Activated CD4-positive, alpha-beta T cell treated with anti-CD3 and anti-CD28 coated beads, Interleukin-2, amount 50 U/mL, for 4 hours (primary cell): ENCODE data around the gene FMO5.
"Not testable (repeated sequence)": the region's sequence is repeated elsewhere in the genome, so short reads cannot be mapped to it uniquely, and the experiment has no call there.

ENCODE experiments used
- DNase-seq, 2 experiments: peaks; one replicate each; pipeline ENCODE4 v3.0.0-alpha.2; 2020

FMO5 gene

GRCh38 chr1:147225193-147225730, at the start of gene FMO5:
TSS of gene FMO5 (minus strand) at chr1:147225339. CDS start at chr1:147225029, 310 bp downstream.
- peak; percentile 27 to 30 for DNase-seq

- peak in 1 of 2 experiments; percentile 0 for DNase-seq
These were observed 48.5 kb upstream of the FMO5 start for GRCh38 chr1:147273409-147274336.

- no peak for DNase-seq
These were observed 46.9 kb upstream of the FMO5 start for GRCh38 chr1:147272042-147272441.

- no peak for DNase-seq
These were observed 45.6 kb upstream of the FMO5 start for GRCh38 chr1:147270721-147271120.

- no peak for DNase-seq
These were observed 42.6 kb upstream of the FMO5 start for GRCh38 chr1:147267711-147268110.

- no peak for DNase-seq
These were observed 41.2 kb upstream of the FMO5 start for GRCh38 chr1:147266381-147266780.

- DNase-seq = no peak
These were observed 39.1 kb upstream of the FMO5 start for GRCh38 chr1:147264158-147264768.

GRCh38 chr1:147260956-147261355, 35.8 kb upstream of the FMO5 start:
- no peak for DNase-seq

GRCh38 chr1:147252540-147252939, 27.4 kb upstream of the FMO5 start:
- DNase-seq = no peak

- DNase-seq = no peak
These were observed 22.6 kb upstream of the FMO5 start for GRCh38 chr1:147247656-147248238.

- DNase-seq = no peak
These were observed 21.9 kb upstream of the FMO5 start for GRCh38 chr1:147246910-147247655.

- DNase-seq = no peak
These were observed 21.0 kb upstream of the FMO5 start for GRCh38 chr1:147246044-147246690.

- no peak for DNase-seq
These were observed 20.5 kb upstream of the FMO5 start for GRCh38 chr1:147245586-147246021.

- DNase-seq = no peak
These were observed 20.0 kb upstream of the FMO5 start for GRCh38 chr1:147245129-147245528.

- DNase-seq = no peak
These were observed 18.7 kb upstream of the FMO5 start for GRCh38 chr1:147243841-147244240.

- DNase-seq = no peak
These were observed 18.1 kb upstream of the FMO5 start for GRCh38 chr1:147243228-147243685.

GRCh38 chr1:147242449-147243227, 17.5 kb upstream of the FMO5 start, which contains the start of gene CHD1L:
TSS of gene CHD1L (plus strand) at chr1:147242684. CDS start at chr1:147242704, 20 bp downstream.
- peak; percentile 90 to 91 for DNase-seq

- no peak for DNase-seq
These were observed 16.9 kb upstream of the FMO5 start for GRCh38 chr1:147241934-147242448.

- not testable (repeated sequence) for DNase-seq
These were observed 15.1 kb upstream of the FMO5 start for GRCh38 chr1:147240131-147240721.
